Heart right ventricle (tissue), 16 donors: Measurements from ENCODE around the gene CPEB2. TPM values are rescaled to one million over a fixed set of nuclear protein-coding genes. Genes with fewer than 3 reads are reported as not detected.

ENCODE experiments used
- ATAC-seq, 8 donors: fragments of 200-7000 bp; cut with Tn5 transposase; one replicate each; pipeline ENCODE4 v1.9.1; 2020; ENCODE audit warnings: mild to moderate bottlenecking in 8 of 8, moderate library complexity in 8 of 8, moderate number of reproducible peaks in 1 of 8
- DNase-seq, 2 donors: peaks; one replicate each; pipeline ENCODE4 v3.0.0-alpha.2; 2020
- H3K27ac ChIP-seq, 10 donors: fragments of 200-600 bp; sonication (generic) in 2 of 10; one replicate each; pipeline versions ENCODE4 v1.5.0 to v1.8.0; 2020 to 2022; ENCODE audit warnings: mild to moderate bottlenecking in 3 of 10
- H3K27me3 ChIP-seq, 7 donors: fragments of 200-600 bp; one replicate each; pipeline ENCODE4 v1.8.0; 2021 to 2022; ENCODE audit warnings: mild to moderate bottlenecking in 2 of 7
- H3K36me3 ChIP-seq, 9 donors: fragments of 200-600 bp; sonication (generic) in 1 of 9; one replicate each; pipeline versions ENCODE4 v1.5.0 to v1.8.0; 2020 to 2022; ENCODE audit warnings: mild to moderate bottlenecking in 2 of 9
- H3K4me1 ChIP-seq, 9 donors: fragments of 200-600 bp; sonication (generic) in 1 of 9; one replicate each; pipeline versions ENCODE4 v1.5.0 to v1.8.0; 2020 to 2022; ENCODE audit warnings: mild to moderate bottlenecking in 4 of 9
- H3K4me3 ChIP-seq, 10 donors: fragments of 200-600 bp; sonication (generic) in 2 of 10; one replicate each; pipeline versions ENCODE4 v1.5.0 to v1.8.0; 2020 to 2022; ENCODE audit warnings: mild to moderate bottlenecking in 7 of 10, moderate library complexity in 2 of 10
- H3K9me3 ChIP-seq, 11 donors: fragments of 200-600 bp in 10 of 11; sonication (generic) in 2 of 11; one replicate each; pipeline versions ENCODE4 v1.5.0 to v1.8.0; 2013 to 2022; ENCODE audit warnings: mild to moderate bottlenecking in 2 of 11, control low read depth in 1 of 11, moderate library complexity in 1 of 11
- WGBS, 2 donors: extraction: QIAGEN DNeasy Blood & Tissue Kit; methylation state at CpG; one replicate each; pipeline ENCODE4 v1.1.7; 2013; ENCODE audit warnings: inconsistent platforms in 1 of 2; 5-methylcytosine and 5-hydroxymethylcytosine counted together
- intact Hi-C, 10 donors: fragments of 100-400 bp; cut with DNase I; formaldehyde crosslinking; loops; one replicate each; pipeline versions ENCODE4 v1.11.1 to v1.14.2; 2022
- polyA plus RNA-seq, 2 donors: library from polyadenylated mRNA; stranded (reverse); fragments of 200-250 nt; gene quantifications; one replicate each; pipeline ENCODE4 v1.2.3, GENCODE V29; 2013
- total RNA-seq, 10 donors: library from RNA; stranded (reverse); fragmentation: NEBNext Ultra II Directional in 3 of 10; extraction: Animal tissue kit (Norgen Biotek cat#: 25700) in 3 of 10; gene quantifications; one replicate each; pipeline versions ENCODE4 v1.2.1 to v1.2.4, GENCODE V29; 2021 to 2023
- TF ChIP-seq, protein P1 (sequence below), 9 donors: fragments of 200-600 bp; sonication (generic) in 2 of 9; IDR thresholded peaks; one replicate each; pipeline versions ENCODE4 v1.5.0 to v1.8.0; 2021 to 2022; ENCODE audit warnings: antibody characterized with exemption in 9 of 9, mild to moderate bottlenecking in 5 of 9, moderate library complexity in 1 of 9
- donor health status: Arrhythmogenic right ventricular cardiomyopathy.
- donor health status: ischemic (EF 13 %, LVEDD 7.1; RV severe dilation, severe dysfunction).
- donor health status: healthy with polysubstance abuse.
- donor health status: DM: no; HTN: yes; CAD: no.
- donor health status: DM: no; HTN: no; CAD: no.
- donor health status: ischemic (EF 25% LVEDD 6.9; RV normal size, moderate dysfunction).
- donor health status: ischemic (EF 25% LVEDD 5.7; RV mildly dilated, moderate dysfunction).
- donor health status: healthy.
- donor health status: DM: yes; HTN: yes; CAD: no.
- donor health status: Ischemic cardiomyopathy.
- donor health status: ischemic (EF 35%, LVEDD 5.7; RV mildly dilated, moderate dysfunction).
- donor health status: nonischemic (EF 11% LVEDD 7.7; RV severe dilation, severe dysfunction).
- donor health status: DM: yes; HTN: yes; CAD: no.
- donor health status: PGD.
- donor health status: ischemic (EF 29% LVEDD 5.4; RV normal size, mild dysfunction).
- donor health status: nonischemic (EF 23%, LVEDD 6.1; RV moderate dilation, normal function).

CPEB2 gene
- total and polyA plus RNA-seq, 12 donors = 2.4 to 31.8 (median 21.1) TPM

DNA sequence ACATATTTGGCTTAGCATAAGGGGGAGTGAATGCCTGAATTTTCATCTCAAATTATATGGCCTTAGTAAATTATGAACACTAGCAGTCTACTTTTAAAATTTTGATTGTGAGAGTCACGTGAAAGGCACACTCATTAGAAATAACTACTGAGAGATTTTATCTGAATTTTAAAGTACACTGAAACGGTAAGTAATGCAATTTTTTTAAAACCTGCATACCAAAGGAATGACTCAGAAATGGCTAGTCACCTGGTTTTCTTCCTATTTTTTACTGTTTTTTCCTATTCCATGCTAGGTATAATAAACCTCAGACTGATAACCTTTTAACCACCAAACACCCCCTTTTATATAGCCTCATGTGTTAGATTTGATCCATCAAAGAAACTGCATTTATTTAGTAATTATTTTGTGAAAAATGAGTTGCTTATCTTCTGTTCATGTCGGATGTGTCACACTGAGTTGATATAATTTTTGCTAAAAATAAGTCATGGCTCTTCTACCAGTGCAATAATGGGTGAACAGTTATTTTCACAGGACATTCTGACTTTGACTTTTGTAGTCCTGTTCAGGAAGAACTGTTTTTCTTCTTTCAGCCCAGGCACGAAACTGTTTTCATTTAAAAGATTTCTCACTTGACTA, 40.4 kb downstream of the CPEB2 start:
- Histone ChIP-seq H3K9me3 (no peaks in the 10 kb centered on the region), H3K4me1 (peaks cover 0 to 59% (median 24%) of the 10 kb centered on the region in 9 donors), H3K27me3 (no peaks in the 10 kb centered on the region), H3K27ac (no peak overlapping the region), H3K4me3 (no peak overlapping the region), H3K36me3 (peaks cover 0 to 25% (median 0%) of the 10 kb centered on the region in 9 donors)
- no peak for DNase-seq
- WGBS, 2 donors = 60 to 62% methylated on average over 4 of the region's 4 CpGs
- ATAC-seq = no peak
- intact Hi-C loops = no loop called here
- TF ChIP-seq, protein P1, sequence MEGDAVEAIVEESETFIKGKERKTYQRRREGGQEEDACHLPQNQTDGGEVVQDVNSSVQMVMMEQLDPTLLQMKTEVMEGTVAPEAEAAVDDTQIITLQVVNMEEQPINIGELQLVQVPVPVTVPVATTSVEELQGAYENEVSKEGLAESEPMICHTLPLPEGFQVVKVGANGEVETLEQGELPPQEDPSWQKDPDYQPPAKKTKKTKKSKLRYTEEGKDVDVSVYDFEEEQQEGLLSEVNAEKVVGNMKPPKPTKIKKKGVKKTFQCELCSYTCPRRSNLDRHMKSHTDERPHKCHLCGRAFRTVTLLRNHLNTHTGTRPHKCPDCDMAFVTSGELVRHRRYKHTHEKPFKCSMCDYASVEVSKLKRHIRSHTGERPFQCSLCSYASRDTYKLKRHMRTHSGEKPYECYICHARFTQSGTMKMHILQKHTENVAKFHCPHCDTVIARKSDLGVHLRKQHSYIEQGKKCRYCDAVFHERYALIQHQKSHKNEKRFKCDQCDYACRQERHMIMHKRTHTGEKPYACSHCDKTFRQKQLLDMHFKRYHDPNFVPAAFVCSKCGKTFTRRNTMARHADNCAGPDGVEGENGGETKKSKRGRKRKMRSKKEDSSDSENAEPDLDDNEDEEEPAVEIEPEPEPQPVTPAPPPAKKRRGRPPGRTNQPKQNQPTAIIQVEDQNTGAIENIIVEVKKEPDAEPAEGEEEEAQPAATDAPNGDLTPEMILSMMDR (IDR thresholded peaks at IDR 0.05) = no peak

- no peak overlapping the region for H3K27ac ChIP-seq
- ATAC-seq = no peak
- WGBS, 2 donors = 88 to 90% methylated on average over 3 of the region's 3 CpGs
These were observed 40.9 kb downstream of the CPEB2 start for GRCh38 chr4:15043226-15043625.

DNA sequence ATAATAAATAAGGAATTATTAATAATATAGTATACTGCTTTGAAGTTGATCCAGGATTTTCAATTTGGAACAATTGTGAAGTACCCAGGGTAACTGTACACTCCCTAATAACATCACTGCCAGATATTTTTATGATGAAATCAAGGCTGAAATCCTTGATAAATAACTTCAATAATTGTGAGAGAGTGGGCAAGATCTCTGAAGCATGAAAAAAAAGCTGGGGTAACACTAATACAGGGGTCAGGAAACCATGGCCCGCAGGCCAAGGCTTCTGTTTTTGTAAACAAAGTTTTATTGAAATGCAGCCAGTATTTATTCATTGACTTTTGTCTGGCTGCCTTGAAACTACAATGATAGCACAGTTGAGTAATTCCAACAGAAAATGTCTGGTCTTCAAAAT, 41.6 kb downstream of the CPEB2 start:
- no peak for DNase-seq
- intact Hi-C loops = no loop called here
- TF ChIP-seq, protein P1 (IDR thresholded peaks at IDR 0.05) = no peak
- peaks cover 0 to 49% (median 16%) of the 10 kb centered on the region in 9 donors for H3K4me1 ChIP-seq
- peaks cover 0 to 21% (median 0%) of the 10 kb centered on the region in 9 donors for H3K36me3 ChIP-seq
- 54 to 62% methylated on average over 1 of the region's 1 CpG for WGBS, 2 donors
- no peak overlapping the region for H3K4me3 ChIP-seq
- H3K9me3 ChIP-seq = no peaks in the 10 kb centered on the region
- no peaks in the 10 kb centered on the region for H3K27me3 ChIP-seq
- ATAC-seq = no peak
- no peak overlapping the region for H3K27ac ChIP-seq

More at GRCh38 chr4:15043226-15043625, 40.9 kb downstream of the CPEB2 start:
- H3K9me3 ChIP-seq = no peaks in the 10 kb centered on the region
- TF ChIP-seq, protein P1 (IDR thresholded peaks at IDR 0.05) = peak in 4 of 9 donors; percentile 6 to 24 (median 21)
- H3K36me3 ChIP-seq = peaks cover 0 to 25% (median 0%) of the 10 kb centered on the region in 9 donors
- peaks cover 0 to 54% (median 18%) of the 10 kb centered on the region in 9 donors for H3K4me1 ChIP-seq
- no peaks in the 10 kb centered on the region for H3K27me3 ChIP-seq
- no peak overlapping the region for H3K4me3 ChIP-seq
- intact Hi-C loops = no loop called here
- DNase-seq = no peak

DNA sequence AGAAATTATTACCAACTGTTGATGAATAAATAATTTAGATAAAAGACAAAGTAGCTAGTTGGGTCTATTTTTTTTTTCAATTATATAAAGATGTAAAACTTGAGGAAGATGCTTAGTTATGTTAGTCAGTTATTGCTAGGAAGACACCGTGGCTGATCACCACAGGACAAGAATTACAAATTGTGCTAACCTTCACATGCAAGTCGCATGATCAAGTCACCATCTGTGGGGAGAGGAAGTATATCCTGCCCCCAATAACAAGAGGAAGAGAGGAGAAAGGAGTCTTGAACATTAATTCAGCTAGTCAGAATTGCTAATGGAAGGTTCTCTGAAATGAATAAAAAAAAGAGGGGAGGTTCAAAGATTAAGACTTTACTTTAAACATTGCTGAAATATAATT, 52.3 kb downstream of the CPEB2 start:
- no peak overlapping the region for H3K27ac ChIP-seq
- H3K4me1 ChIP-seq = peaks cover 0 to 3% (median 0%) of the 10 kb centered on the region in 9 donors
- intact Hi-C loops = no loop called here
- peaks cover 0 to 88% (median 32%) of the 10 kb centered on the region in 9 donors for H3K36me3 ChIP-seq
- DNase-seq (no peak), ATAC-seq (no peak)
- WGBS, 2 donors = 72 to 83% methylated on average over 2 of the region's 2 CpGs
- no peaks in the 10 kb centered on the region for H3K27me3 ChIP-seq
- TF ChIP-seq, protein P1 (IDR thresholded peaks at IDR 0.05) = no peak
- no peaks in the 10 kb centered on the region for H3K9me3 ChIP-seq
- H3K4me3 ChIP-seq = no peak overlapping the region
